Measurements from ENCODE around the gene GRID1.

Gene GRID1

DNA sequence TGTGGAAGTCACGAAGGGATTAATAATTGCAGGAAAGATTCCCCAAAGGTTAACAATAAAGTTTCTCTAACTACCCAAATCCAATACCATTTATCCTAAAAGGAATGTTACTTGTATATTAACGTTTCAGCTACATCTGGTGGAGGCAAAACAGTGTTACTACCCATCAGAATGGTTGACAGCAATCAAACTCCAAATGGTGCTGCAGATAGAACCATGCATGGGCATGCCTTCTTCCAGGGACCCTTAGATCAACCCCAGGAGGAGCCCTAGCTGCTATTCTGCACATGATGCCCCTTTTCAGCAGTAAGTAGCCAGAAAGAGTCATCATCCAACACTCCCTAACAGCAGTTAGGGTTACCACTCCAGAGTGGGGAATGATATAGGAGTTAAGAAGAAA lies 336.3 kb downstream of the GRID1 start:
- in situ Hi-C loops (cut with MboI; ENCODE audit: low sequenced_read_pairs), result no loop called here

DNA sequence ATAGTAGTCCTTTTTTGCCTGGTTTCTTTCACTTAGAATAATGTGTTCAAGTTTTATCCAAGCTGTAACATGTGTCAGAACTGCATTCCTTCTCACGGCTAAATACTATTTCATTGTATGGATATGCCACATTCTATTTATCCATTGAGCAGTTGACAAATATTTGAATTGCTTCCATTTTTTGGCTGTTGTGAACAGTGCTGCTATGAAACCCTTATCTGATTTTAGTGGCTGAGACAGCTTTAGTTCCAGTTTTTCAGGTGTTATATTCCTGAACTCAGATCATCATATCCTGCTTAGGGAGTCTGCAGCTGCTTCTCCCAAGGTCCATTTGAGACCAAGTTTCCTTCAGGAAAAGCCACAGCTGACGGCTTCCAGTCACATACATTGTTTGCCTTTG lies 339.2 kb downstream of the GRID1 start:
- in situ Hi-C loops (cut with MboI; ENCODE audit: low sequenced_read_pairs), result no loop called here

GRCh38 chr10:86025509-86025908 lies 341.1 kb downstream of the GRID1 start:
- in situ Hi-C loops (cut with MboI; ENCODE audit: low sequenced_read_pairs), result no loop called here

GRCh38 chr10:86024281-86025041 lies 342.1 kb downstream of the GRID1 start:
- in situ Hi-C loops (cut with MboI; ENCODE audit: low sequenced_read_pairs), result no loop called here

- in situ Hi-C loops (cut with MboI; ENCODE audit: low sequenced_read_pairs), result no loop called here
Observed at GRCh38 chr10:86023931-86024280, 342.7 kb downstream of the GRID1 start.

DNA sequence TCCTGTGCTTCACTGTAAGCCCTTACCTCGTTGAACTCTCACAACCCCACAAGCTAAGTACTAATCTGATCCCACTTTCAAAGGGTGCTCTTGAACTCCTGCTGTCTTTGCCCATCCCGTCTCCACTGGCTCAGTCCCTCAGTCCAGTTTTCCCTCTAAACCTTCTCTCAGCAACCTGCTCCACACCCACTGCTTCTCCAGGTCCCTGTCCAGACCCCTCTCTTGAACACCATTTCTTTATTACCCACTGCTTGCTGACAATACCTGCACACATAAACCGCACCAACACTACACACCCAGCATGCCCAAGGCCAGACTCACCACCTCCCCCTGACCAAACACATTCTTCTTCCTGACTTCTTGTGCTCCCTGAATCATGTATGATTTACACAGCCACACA lies 343.3 kb downstream of the GRID1 start:
- in situ Hi-C loops (cut with MboI; ENCODE audit: low sequenced_read_pairs), result no loop called here

- in situ Hi-C loops (cut with MboI; ENCODE audit: low sequenced_read_pairs), result no loop called here
Observed at GRCh38 chr10:86022906-86023305, 343.7 kb downstream of the GRID1 start.

DNA sequence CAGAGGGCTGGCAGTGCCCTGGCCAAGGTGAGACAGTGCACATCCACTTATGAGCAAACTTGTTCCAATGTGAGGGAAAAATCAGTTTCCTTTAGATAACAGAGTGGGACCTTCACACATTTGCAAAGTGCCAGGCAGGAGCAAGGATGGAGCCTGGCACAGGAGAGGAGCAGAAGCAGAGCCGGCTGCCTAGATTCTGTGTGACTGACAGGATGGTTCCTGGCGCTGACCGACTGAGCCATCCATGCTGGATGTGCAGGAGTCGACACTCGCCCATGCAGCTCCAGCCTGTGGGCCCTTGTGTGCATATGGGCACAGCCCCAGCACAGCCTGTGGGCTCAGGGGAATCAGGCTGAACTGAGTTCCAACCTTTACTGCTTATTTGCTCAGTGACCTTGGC lies 346.5 kb downstream of the GRID1 start:
- in situ Hi-C loops (cut with MboI; ENCODE audit: low sequenced_read_pairs), result no loop called here

GRCh38 chr10:86019141-86019540 lies 347.5 kb downstream of the GRID1 start:
- in situ Hi-C loops (cut with MboI; ENCODE audit: low sequenced_read_pairs), result no loop called here

DNA sequence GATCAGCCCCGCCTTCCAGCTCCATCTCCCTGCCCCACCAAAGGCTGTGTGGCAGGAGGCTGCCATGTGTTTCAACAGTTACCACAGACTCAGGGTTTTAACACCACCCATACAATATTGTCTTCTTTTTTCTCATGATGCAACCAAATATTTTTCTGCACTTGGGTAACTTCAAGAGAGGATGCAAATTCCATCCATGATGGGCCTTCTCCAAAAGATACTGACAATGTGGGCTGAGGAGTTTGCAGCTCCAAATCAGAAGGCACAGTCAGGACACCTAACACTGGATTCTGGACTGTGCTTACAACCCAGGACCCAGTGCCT lies 347.9 kb downstream of the GRID1 start:
- in situ Hi-C loops (cut with MboI; ENCODE audit: low sequenced_read_pairs), result no loop called here

DNA sequence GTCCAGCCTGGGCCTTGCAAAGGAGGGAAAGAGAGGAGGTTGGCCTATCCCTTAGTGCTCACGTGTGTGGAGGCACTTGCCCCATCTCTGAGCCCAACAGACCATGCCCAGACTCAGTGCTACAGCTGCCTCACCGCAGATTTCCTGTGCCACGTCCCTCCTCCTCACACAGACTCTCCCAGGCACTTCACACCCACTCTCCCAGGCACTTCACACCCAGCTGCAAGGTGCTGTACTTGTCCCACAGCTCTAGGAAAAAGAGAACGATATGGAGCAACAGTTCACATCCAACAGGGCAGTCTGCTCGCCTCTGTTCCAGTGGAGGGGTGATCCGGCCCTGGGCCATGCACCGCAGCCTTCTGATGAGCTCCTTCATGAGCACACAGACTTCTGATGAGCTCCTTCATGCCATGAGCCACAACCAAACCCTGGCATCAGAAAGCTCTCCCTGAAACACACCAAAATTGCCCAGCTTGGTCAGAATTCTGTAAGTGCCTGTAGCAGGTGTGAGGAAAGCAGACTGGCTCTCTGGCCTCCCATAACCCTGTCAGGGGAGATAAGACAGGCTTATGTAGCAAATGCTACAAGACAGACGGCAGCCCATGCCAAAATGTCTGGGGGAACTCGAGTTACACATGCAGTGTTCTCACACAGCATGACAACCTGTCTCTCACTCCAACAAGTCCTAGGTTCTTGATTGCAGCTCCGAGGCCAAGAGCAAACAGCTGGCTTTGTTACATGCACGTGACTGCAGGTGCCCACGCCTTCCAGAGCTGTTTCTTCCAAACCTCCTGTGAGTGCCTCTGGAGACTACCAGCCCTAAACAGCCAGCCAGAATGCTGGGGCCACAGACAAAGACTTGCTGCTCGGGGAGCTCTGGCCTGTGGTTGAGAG lies 348.5 kb downstream of the GRID1 start:
- in situ Hi-C loops (cut with MboI; ENCODE audit: low sequenced_read_pairs), result no loop called here

- in situ Hi-C loops (cut with MboI; ENCODE audit: low sequenced_read_pairs), result no loop called here
Observed at GRCh38 chr10:86013568-86013967, 353.0 kb downstream of the GRID1 start.

GRCh38 chr10:86007171-86007570 lies 359.4 kb downstream of the GRID1 start:
- in situ Hi-C loops (cut with MboI; ENCODE audit: low sequenced_read_pairs), result no loop called here

- in situ Hi-C loops (cut with MboI; ENCODE audit: low sequenced_read_pairs), result no loop called here
Observed at GRCh38 chr10:86004337-86004736, 362.3 kb downstream of the GRID1 start.

- in situ Hi-C loops (cut with MboI; ENCODE audit: low sequenced_read_pairs), result no loop called here
Observed at GRCh38 chr10:86003201-86003621, 363.4 kb downstream of the GRID1 start.

DNA sequence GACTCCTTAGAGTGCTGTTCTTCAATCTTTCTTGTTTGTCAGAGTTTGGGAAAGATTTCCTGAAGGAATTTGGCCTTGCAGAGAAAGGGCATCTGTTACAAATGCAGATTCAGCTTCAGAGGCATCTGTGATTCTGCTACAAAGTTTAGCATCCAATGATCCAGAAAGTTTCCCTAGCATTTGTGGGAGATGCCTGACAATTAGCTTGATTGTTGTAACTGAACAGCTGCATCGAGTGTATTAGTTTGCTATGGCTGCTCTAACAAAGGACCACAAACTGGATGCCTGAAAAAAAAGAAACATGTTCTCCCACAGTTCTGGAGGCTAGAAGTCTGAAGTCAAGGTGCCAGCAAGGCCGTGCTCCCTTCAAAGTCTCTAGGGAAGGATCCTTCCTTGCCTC lies 365.1 kb downstream of the GRID1 start:
- in situ Hi-C loops (cut with MboI; ENCODE audit: low sequenced_read_pairs), result no loop called here

GRCh38 chr10:85997544-85997943 lies 369.1 kb downstream of the GRID1 start:
- in situ Hi-C loops (cut with MboI; ENCODE audit: low sequenced_read_pairs), result no loop called here

DNA sequence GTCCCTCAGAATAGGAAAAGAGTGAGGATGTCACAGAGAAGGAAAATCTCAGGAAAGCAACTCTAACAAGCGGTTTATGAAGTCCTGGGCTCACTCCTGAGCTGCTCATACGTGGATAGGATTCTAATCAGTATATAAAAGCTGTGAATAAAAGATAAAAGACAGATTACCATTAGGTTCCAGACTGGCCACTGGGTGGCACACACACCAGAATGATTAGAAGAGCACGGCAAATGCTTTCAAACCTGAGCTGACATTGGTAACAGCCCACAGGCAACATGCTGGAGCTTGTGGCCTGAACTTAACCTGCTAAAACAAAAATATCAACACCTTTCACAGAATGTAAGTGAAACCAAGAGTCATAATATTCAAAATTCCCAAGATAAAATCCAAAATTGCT lies 370.8 kb downstream of the GRID1 start:
- in situ Hi-C loops (cut with MboI; ENCODE audit: low sequenced_read_pairs), result no loop called here

GRCh38 chr10:85993840-85994507 lies 372.6 kb downstream of the GRID1 start:
- in situ Hi-C loops (cut with MboI; ENCODE audit: low sequenced_read_pairs), result no loop called here

GRCh38 chr10:85993140-85993539 lies 373.5 kb downstream of the GRID1 start:
- in situ Hi-C loops (cut with MboI; ENCODE audit: low sequenced_read_pairs), result no loop called here

GRCh38 chr10:85992324-85992723 lies 374.3 kb downstream of the GRID1 start:
- in situ Hi-C loops (cut with MboI; ENCODE audit: low sequenced_read_pairs), result no loop called here

DNA sequence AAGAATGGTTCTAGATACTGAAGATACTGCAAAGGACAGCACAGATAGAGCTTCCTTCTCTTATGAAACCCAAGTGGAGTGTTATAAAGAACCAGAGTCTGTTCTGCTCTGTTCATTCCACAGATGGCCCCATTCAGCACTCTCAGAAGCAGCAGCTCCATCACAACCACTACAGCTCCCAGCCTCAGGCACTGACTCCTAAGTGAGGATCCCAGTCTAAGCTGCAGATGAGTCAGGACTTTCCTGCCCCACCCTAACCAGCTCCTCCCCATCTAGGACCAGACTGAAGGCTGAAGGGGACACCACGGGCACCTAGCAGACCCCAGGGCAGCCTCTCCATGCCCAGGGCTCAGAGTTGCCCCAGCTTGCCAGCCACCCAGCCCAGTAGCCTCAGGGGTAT lies 379.8 kb downstream of the GRID1 start:
- in situ Hi-C loops (cut with MboI; ENCODE audit: low sequenced_read_pairs), result no loop called here

Measured in hTERT RPE-1 (cell line).